HEK293T (cell line): ENCODE measurements around the gene TNS3.

Experiments used
- ELF4 ChIP-seq: fragments of 450-650 bp; IDR thresholded peaks from 2 replicates; pipeline ENCODE4 v1.6.1; 2017; ENCODE audit warnings: antibody characterized with exemption
- FOXA1 ChIP-seq: fragments of 450-650 bp; IDR thresholded peaks from 2 replicates; pipeline ENCODE4 v1.6.1; 2016; ENCODE audit warnings: mild to moderate bottlenecking
- HDGF ChIP-seq: fragments of 450-650 bp; IDR thresholded peaks from 2 replicates; pipeline ENCODE4 v1.6.1; 2017; ENCODE audit warnings: antibody characterized with exemption, borderline replicate concordance
- ZNF384 ChIP-seq: fragments of 450-650 bp; IDR thresholded peaks from 2 replicates; pipeline ENCODE4 v1.6.1; 2016

- no peak for TF ChIP-seq ELF4
- TF ChIP-seq FOXA1, result no peak
- TF ChIP-seq ZNF384, result no peak
- no peak for TF ChIP-seq HDGF
Observed at GRCh38 chr7:47297120-47297519, 284.8 kb downstream of the TNS3 start.
